ENCODE measurements around the gene MDH1B. TPM values are rescaled to one million over a fixed set of nuclear protein-coding genes. Genes with fewer than 3 reads are reported as not detected.

Gene MDH1B
- total and polyA plus RNA-seq, 2 donors (not counting 3 experiments of a cell fraction or from before 2014, with no cell fraction given) = 0.29 TPM; not detected in 1

DNA sequence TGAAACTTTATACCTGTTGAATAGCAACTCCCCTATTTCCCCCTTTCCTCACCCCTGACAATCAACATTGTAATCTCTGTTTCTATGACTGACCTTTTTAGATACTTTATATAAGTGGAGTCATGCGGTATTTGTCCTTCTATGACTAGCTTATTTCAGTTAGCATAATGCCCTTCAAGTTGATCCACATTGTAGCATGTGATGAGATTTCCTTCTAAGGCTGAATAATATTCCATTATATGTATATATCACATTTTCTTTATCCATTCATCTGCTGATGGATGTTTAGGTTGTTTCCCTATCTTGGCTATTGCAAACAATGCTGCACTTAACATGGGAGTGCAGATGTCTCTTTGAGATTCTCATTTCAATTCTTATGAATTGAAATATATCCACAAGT, 9.7 kb upstream of the MDH1B start:
- BruUV-seq (replicated peaks) = no TSS peak
- H3K36me3 ChIP-seq (ENCODE audit: control insufficient read depth in 2 of 2, extremely low read depth in 1 of 2, insufficient read depth in 2 of 2, low read length in 2 of 2) = peaks cover 2 to 7% of the 10 kb centered on the region in 2 experiments
- no peak overlapping the region for H3K4me3 ChIP-seq (replicated peaks in 1 of 3; ENCODE audit: insufficient read depth in 1 of 3, low read depth in 1 of 3, low read length in 3 of 3)
- H3K9ac ChIP-seq (replicated peaks; ENCODE audit: extremely low read depth, insufficient read depth, low read length) = no peak overlapping the region
- H3K4me2 ChIP-seq (ENCODE audit: insufficient read depth, low read length) = no peak overlapping the region
- ChIA-PET CTCF (interaction anchor here (1.6 kb wide), 1 partner anchor 16 kb away, joined by 6 read pairs; no protein-coding TSS in a partner anchor), POLR2A (no interaction called here)
- no peak overlapping the region for H2AFZ ChIP-seq (ENCODE audit: low read depth, low read length)
- dilution Hi-C loops (cut with MboI; ENCODE audit: extremely low pct_ligation_motif_present, low sequenced_read_pairs) (no loop called here), intact Hi-C loops (cut with micrococcal nuclease) (no loop called here)
- peaks cover 2% of the 10 kb centered on the region for H4K20me1 ChIP-seq (replicated peaks; ENCODE audit: control insufficient read depth, extremely low read depth, insufficient read depth, low read length)
- no peaks in the 10 kb centered on the region for H3K4me1 ChIP-seq (ENCODE audit: control insufficient read depth, extremely low read depth, insufficient read depth, low read length)
- DNase-seq (ENCODE audit: low read depth, low spot score) = no peak
- H3K9me3 ChIP-seq (replicated peaks; ENCODE audit: control insufficient read depth, insufficient read depth, low read length) = no peaks in the 10 kb centered on the region
- H3K27me3 ChIP-seq (ENCODE audit: control insufficient read depth in 2 of 2, insufficient read depth in 2 of 2, low read length in 2 of 2) = no peaks in the 10 kb centered on the region
- no peak for TF ChIP-seq POLR2AphosphoS5 (IDR thresholded peaks at IDR 0.05; ENCODE audit: insufficient read depth, low read depth, low read length)
- no peak for TF ChIP-seq GATA2 (IDR thresholded peaks at IDR 0.05; ENCODE audit: insufficient read depth, insufficient read length, low read depth, low read length)
- TF ChIP-seq MYC (IDR thresholded peaks at IDR 0.05; ENCODE audit: low read depth, low read length) = no peak
- TF ChIP-seq, protein P1, sequence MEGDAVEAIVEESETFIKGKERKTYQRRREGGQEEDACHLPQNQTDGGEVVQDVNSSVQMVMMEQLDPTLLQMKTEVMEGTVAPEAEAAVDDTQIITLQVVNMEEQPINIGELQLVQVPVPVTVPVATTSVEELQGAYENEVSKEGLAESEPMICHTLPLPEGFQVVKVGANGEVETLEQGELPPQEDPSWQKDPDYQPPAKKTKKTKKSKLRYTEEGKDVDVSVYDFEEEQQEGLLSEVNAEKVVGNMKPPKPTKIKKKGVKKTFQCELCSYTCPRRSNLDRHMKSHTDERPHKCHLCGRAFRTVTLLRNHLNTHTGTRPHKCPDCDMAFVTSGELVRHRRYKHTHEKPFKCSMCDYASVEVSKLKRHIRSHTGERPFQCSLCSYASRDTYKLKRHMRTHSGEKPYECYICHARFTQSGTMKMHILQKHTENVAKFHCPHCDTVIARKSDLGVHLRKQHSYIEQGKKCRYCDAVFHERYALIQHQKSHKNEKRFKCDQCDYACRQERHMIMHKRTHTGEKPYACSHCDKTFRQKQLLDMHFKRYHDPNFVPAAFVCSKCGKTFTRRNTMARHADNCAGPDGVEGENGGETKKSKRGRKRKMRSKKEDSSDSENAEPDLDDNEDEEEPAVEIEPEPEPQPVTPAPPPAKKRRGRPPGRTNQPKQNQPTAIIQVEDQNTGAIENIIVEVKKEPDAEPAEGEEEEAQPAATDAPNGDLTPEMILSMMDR (IDR thresholded peaks at IDR 0.05; ENCODE audit: extremely low read depth in 1 of 2, insufficient read depth in 1 of 2, low read depth in 1 of 2, low read length in 2 of 2) = no peak
- TF ChIP-seq FOS (IDR thresholded peaks at IDR 0.05; ENCODE audit: borderline replicate concordance, insufficient read depth, low read length) = no peak
- no peak for TF ChIP-seq POLR2A (IDR thresholded peaks at IDR 0.05; ENCODE audit: low read depth, low read length)
- no peak for TF ChIP-seq JUN (IDR thresholded peaks at IDR 0.05; ENCODE audit: borderline replicate concordance, insufficient read depth, insufficient read length, low read depth)
- TF ChIP-seq EZH2 (IDR thresholded peaks at IDR 0.05; ENCODE audit: borderline replicate concordance, low read depth, low read length, severe bottlenecking) = no peak
- TF ChIP-seq, protein P2, sequence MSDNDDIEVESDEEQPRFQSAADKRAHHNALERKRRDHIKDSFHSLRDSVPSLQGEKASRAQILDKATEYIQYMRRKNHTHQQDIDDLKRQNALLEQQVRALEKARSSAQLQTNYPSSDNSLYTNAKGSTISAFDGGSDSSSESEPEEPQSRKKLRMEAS (IDR thresholded peaks at IDR 0.05; ENCODE audit: insufficient read depth, insufficient read length) = no peak
- no peak overlapping the region for H3K27ac ChIP-seq (ENCODE audit: insufficient read depth, low read depth, low read length)
- no peaks in the 10 kb centered on the region for H3K9me1 ChIP-seq (replicated peaks; ENCODE audit: control insufficient read depth, extremely low read depth, insufficient read depth, low read length)
- FAIRE-seq = no peak
- H3K79me2 ChIP-seq (ENCODE audit: control insufficient read depth, insufficient read depth, low read length) = peaks cover 21% of the 10 kb centered on the region
